ENCODE data around the gene C9orf57. TPM values are rescaled to one million over a fixed set of nuclear protein-coding genes. Genes with fewer than 3 reads are reported as not detected.

The C9orf57 gene
- total and polyA plus RNA-seq, 2 of the 13 experiments (the other 11 are each of a cell fraction or from before 2014, with no cell fraction given): 0.09 TPM; not detected in 1

DNA sequence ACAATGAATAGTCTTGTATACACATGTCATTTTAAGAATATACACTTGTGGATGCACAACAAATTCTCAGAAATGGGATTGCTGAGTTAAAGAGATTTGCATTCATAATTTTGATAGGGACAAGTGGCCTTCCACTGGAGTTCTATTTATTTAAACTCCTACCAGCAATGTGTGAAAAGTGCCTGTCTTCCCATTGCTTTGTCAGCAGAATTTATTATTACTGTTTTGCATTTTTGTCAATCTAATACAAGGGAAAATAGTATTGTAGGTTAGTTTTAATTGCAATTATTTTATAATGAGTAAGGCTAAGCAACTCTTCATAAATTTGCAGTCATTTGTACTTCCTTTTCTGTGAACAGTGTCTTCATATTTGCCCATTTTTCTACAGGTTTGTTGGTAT is 55.0 kb downstream of the C9orf57 start:
- Histone ChIP-seq H2AFZ (ENCODE audit: low read length) (no peak overlapping the region), H3K4me1 (ENCODE audit: insufficient read depth, low read length) (peaks cover 8% of the 10 kb centered on the region; the same call in 1 of the 2 replicates), H4K20me1 (ENCODE audit: insufficient read depth, low read length) (no peaks in the 10 kb centered on the region), H3K9ac (ENCODE audit: insufficient read depth, low read depth, low read length) (no peak overlapping the region), H3K4me3 (replicated peaks in 1 of 3; ENCODE audit: insufficient read depth in 1 of 3, low read depth in 2 of 3, low read length in 3 of 3) (no peak overlapping the region), H3K27me3 (ENCODE audit: control insufficient read depth in 1 of 2, insufficient read depth in 2 of 2, low read length in 2 of 2) (no peaks in the 10 kb centered on the region), H3K27ac (ENCODE audit: extremely low read length, insufficient read depth, low read length) (no peak overlapping the region), H3K9me3 (ENCODE audit: low read length) (no peaks in the 10 kb centered on the region), H3K4me2 (ENCODE audit: low read depth, low read length) (no peak overlapping the region), H3K79me2 (ENCODE audit: insufficient read depth, low read length) (no peaks in the 10 kb centered on the region), H3K36me3 (replicated peaks in 1 of 2; ENCODE audit: control insufficient read depth in 1 of 2, insufficient read depth in 2 of 2, low read length in 2 of 2) (no peaks in the 10 kb centered on the region)
- in situ Hi-C loops (cut with HindIII; ENCODE audit: extremely low pct_ligation_motif_present, low pct_unique_long_range_greater_than_20kb) (no loop called here), intact Hi-C loops (cut with micrococcal nuclease; ENCODE audit: unreplicated experiment) (no loop called here)
- DNase-seq (ENCODE audit: low spot score) (no peak), FAIRE-seq (no peak), ATAC-seq (no peak)
- POLR2A ChIA-PET: no interaction called here
- CTCF ChIA-PET (ENCODE audit: low intra/inter-chr PET ratio, low total read pairs): no interaction called here
- no TSS peak for BruUV-seq (replicated peaks)
- no peak for TF ChIP-seq RAD51 (IDR thresholded peaks at IDR 0.05; ENCODE audit: borderline replicate concordance)
- no peak for TF ChIP-seq ISL2 (CRISPR knock-in tag; IDR thresholded peaks at IDR 0.05)
- TF ChIP-seq MAFF (IDR thresholded peaks at IDR 0.05; ENCODE audit: low read depth, low read length): peak; percentile 59
- peak; percentile 26 to 75; a peak in 2 of 4 replicates for TF ChIP-seq MAFK (conservative IDR thresholded peaks at IDR 0.05 in 1 of 2, IDR thresholded peaks at IDR 0.05 in 1 of 2; ENCODE audit: low read length in 2 of 2)
- no peak for TF ChIP-seq TARDBP (CRISPR knock-in tag; IDR thresholded peaks at IDR 0.05)

Small RNA genes within 50 kb of the gene (small RNA-seq; reads per million reads assigned to genes)
- 0 reads per million in 3 experiments for gene HSPB1P1 (ENCODE audit: insufficient read depth in 2 of 3, insufficient read length in 3 of 3, low read depth in 2 of 3, low replicate concordance in 1 of 3)

Other genes starting within 250 kb of the C9orf57 start
- 22.0 and 25.2 TPM in 2 replicates for gene ABHD17B, start 149.4 kb downstream of the C9orf57 start, total RNA-seq (2016; rRNA removed; fragmentation: Illumina TruSeq; extraction: Trizol)
- 10.4 and 11.3 TPM in 2 replicates for gene ABHD17B, start 149.4 kb downstream of the C9orf57 start, polyA plus RNA-seq (2011; rRNA removed)
- gene C9orf85, start 149.0 kb downstream of the C9orf57 start, total RNA-seq (2016; rRNA removed; fragmentation: Illumina TruSeq; extraction: Trizol): 9.9 and 10.1 TPM in 2 replicates
- 11.3 and 13.9 TPM in 2 replicates for gene C9orf85, start 149.0 kb downstream of the C9orf57 start, polyA plus RNA-seq (2011; rRNA removed)
- gene GDA, start 88.8 kb upstream of the C9orf57 start, total RNA-seq (2016; rRNA removed; fragmentation: Illumina TruSeq; extraction: Trizol): 0.15 and 0.21 TPM in 2 replicates
- gene GDA, start 88.8 kb upstream of the C9orf57 start, polyA plus RNA-seq (2011; rRNA removed): 0.99 and 1.5 TPM in 2 replicates

All from HepG2 (cell line).